ENCODE results near the gene GNL3L.
A peak's percentile ranks its signal among the peaks of the same experiment; 100 is the strongest.

GNL3L gene

GRCh38 chrX:54494989-54495813 is 34.8 kb upstream of the GNL3L start:
- Histone ChIP-seq H2AFZ (ENCODE audit: low read length) (peak overlapping the region; percentile 73; the same call in 1 of the 2 replicates), H4K20me1 (ENCODE audit: insufficient read depth, low read length, poor library complexity, severe bottlenecking) (no peaks in the 10 kb centered on the region), H3F3A (ENCODE audit: low read depth) (no peaks in the 10 kb centered on the region), H3K9ac (ENCODE audit: low read depth, low read length, poor library complexity, severe bottlenecking) (no peak overlapping the region), H3K9me3 (ENCODE audit: insufficient read depth, low read depth, low read length) (no peaks in the 10 kb centered on the region), H3K79me2 (ENCODE audit: insufficient read depth, low read length) (no peaks in the 10 kb centered on the region), H3K4me2 (ENCODE audit: low read depth, low read length, poor library complexity, severe bottlenecking) (peak overlapping the region; percentile 68), H3K9me2 (replicated peaks; ENCODE audit: low read depth, low read length) (no peaks in the 10 kb centered on the region), H3K4me3 (ENCODE audit: low read length, poor library complexity, severe bottlenecking) (peak overlapping the region; percentile 70), H3K27me3 (ENCODE audit: insufficient read depth, low read length, poor library complexity, severe bottlenecking) (peaks cover 8% of the 10 kb centered on the region), H3K36me3 (ENCODE audit: insufficient read depth, low read length) (no peaks in the 10 kb centered on the region), H3K4me1 (ENCODE audit: insufficient read depth, low read length, poor library complexity, severe bottlenecking) (no peaks in the 10 kb centered on the region)
- no peak for TF ChIP-seq CTCF (conservative IDR thresholded peaks at IDR 0.05; ENCODE audit: low read length)

GRCh38 chrX:54495814-54496516 is 34.1 kb upstream of the GNL3L start, which contains the start of gene FGD1:
FGD1 (minus strand) TSS chrX:54496234; CDS start chrX:54495432, 802 bp downstream.
- Histone ChIP-seq H2AFZ (ENCODE audit: low read length) (peak within 1 kb of the TSS; percentile 73; the same call in 1 of the 2 replicates), H3K79me2 (ENCODE audit: insufficient read depth, low read length) (no peaks in the 10 kb centered on the region), H3K9me3 (ENCODE audit: insufficient read depth, low read depth, low read length) (no peaks in the 10 kb centered on the region), H3K9me2 (replicated peaks; ENCODE audit: low read depth, low read length) (no peaks in the 10 kb centered on the region), H3K4me2 (ENCODE audit: low read depth, low read length, poor library complexity, severe bottlenecking) (peak within 1 kb of the TSS; percentile 68), H3K4me1 (ENCODE audit: insufficient read depth, low read length, poor library complexity, severe bottlenecking) (no peaks in the 10 kb centered on the region), H3K4me3 (ENCODE audit: low read length, poor library complexity, severe bottlenecking) (peak within 1 kb of the TSS; percentile 70), H3K27me3 (ENCODE audit: insufficient read depth, low read length, poor library complexity, severe bottlenecking) (peaks cover 8% of the 10 kb centered on the region), H3K36me3 (ENCODE audit: insufficient read depth, low read length) (no peaks in the 10 kb centered on the region), H3K9ac (ENCODE audit: low read depth, low read length, poor library complexity, severe bottlenecking) (no peak within 1 kb of the TSS), H3F3A (ENCODE audit: low read depth) (no peaks in the 10 kb centered on the region), H4K20me1 (ENCODE audit: insufficient read depth, low read length, poor library complexity, severe bottlenecking) (no peaks in the 10 kb centered on the region)
- TF ChIP-seq EZH2phosphoT487 (IDR thresholded peaks at IDR 0.05; ENCODE audit: borderline replicate concordance) (no peak), CTCF (conservative IDR thresholded peaks at IDR 0.05; ENCODE audit: low read length) (no peak)

GRCh38 chrX:54496517-54496852 is 33.5 kb upstream of the GNL3L start:
- Histone ChIP-seq H3K36me3 (ENCODE audit: insufficient read depth, low read length) (no peaks in the 10 kb centered on the region), H3K4me3 (ENCODE audit: low read length, poor library complexity, severe bottlenecking) (peak overlapping the region; percentile 70), H3K9me3 (ENCODE audit: insufficient read depth, low read depth, low read length) (no peaks in the 10 kb centered on the region), H3K9ac (ENCODE audit: low read depth, low read length, poor library complexity, severe bottlenecking) (no peak overlapping the region), H3K27me3 (ENCODE audit: insufficient read depth, low read length, poor library complexity, severe bottlenecking) (peaks cover 8% of the 10 kb centered on the region), H3K9me2 (replicated peaks; ENCODE audit: low read depth, low read length) (no peaks in the 10 kb centered on the region), H3F3A (ENCODE audit: low read depth) (no peaks in the 10 kb centered on the region), H3K79me2 (ENCODE audit: insufficient read depth, low read length) (no peaks in the 10 kb centered on the region), H3K4me2 (ENCODE audit: low read depth, low read length, poor library complexity, severe bottlenecking) (peak overlapping the region; percentile 68), H4K20me1 (ENCODE audit: insufficient read depth, low read length, poor library complexity, severe bottlenecking) (no peaks in the 10 kb centered on the region), H2AFZ (ENCODE audit: low read length) (peak overlapping the region; percentile 73; the same call in 1 of the 2 replicates), H3K4me1 (ENCODE audit: insufficient read depth, low read length, poor library complexity, severe bottlenecking) (no peaks in the 10 kb centered on the region)
- TF ChIP-seq EZH2phosphoT487 (IDR thresholded peaks at IDR 0.05; ENCODE audit: borderline replicate concordance) (no peak), CTCF (conservative IDR thresholded peaks at IDR 0.05; ENCODE audit: low read length) (no peak)
